ENCODE results near the gene MKNK2.

The MKNK2 gene

GRCh38 chr19:2053601-2054389 lies 2.8 kb upstream of the MKNK2 start:
- TF ChIP-seq CTCF (conservative IDR thresholded peaks at IDR 0.05), result no peak
- 0 out of 2 replicates have a peak overlapping the region, but pooled peaks have one; percentile 2 for H3K27ac ChIP-seq

- peak overlapping the region; percentile 91 for H3K27ac ChIP-seq
- no peak for TF ChIP-seq CTCF (conservative IDR thresholded peaks at IDR 0.05)
These were observed 995 bp upstream of the MKNK2 start for GRCh38 chr19:2051773-2052704.

- peak overlapping the region; percentile 91 for H3K27ac ChIP-seq
- TF ChIP-seq CTCF (conservative IDR thresholded peaks at IDR 0.05), result no peak
These were observed 574 bp downstream of the MKNK2 start for GRCh38 chr19:2050349-2050990.

GRCh38 chr19:2049741-2050348 lies 1.2 kb downstream of the MKNK2 start:
- peak overlapping the region; percentile 91 for H3K27ac ChIP-seq
- TF ChIP-seq CTCF (conservative IDR thresholded peaks at IDR 0.05), result no peak

- no peak for TF ChIP-seq CTCF (conservative IDR thresholded peaks at IDR 0.05)
- H3K27ac ChIP-seq, result peak overlapping the region; percentile 91
These were observed 1.9 kb downstream of the MKNK2 start for GRCh38 chr19:2048959-2049740.

GRCh38 chr19:2048104-2048958 lies 2.7 kb downstream of the MKNK2 start:
- TF ChIP-seq CTCF (conservative IDR thresholded peaks at IDR 0.05), result no peak
- peak overlapping the region; percentile 91 for H3K27ac ChIP-seq
